NCI-H748 treated with DMSO at 0.1 percent for 48 hours (cell line): ENCODE measurements around the gene MYO1D.
A peak's percentile ranks its signal among the peaks of the same experiment; 100 is the strongest.
"Not testable (repeated sequence)": the region's sequence is repeated elsewhere in the genome, so short reads cannot be mapped to it uniquely, and the experiment has no call there.

Source experiments
- DNase-seq: peaks from one replicate; lab custom pipeline; 2025; lab: John Stamatoyannopoulos, UW

The MYO1D gene

DNA sequence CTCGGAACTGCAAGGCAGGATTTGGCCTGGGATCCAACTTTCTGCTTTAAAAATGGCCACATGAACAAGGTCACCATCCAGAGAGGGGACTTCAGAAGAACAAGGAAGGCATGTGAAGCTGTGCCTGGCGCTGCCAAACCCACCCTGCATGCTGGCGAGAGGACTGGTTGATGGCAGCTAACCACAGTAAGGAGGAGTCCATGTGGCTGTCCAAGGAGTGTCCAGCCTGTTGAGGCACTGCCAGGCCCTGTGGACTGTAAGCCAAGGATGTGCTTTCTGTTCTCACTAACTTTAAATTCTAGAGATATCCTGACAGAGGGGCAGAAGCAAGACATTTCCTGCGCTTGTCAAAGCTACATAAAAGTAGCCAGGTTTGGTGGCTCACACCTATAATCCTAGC is 349.8 kb downstream of the MYO1D start:
- no peak for DNase-seq

DNA sequence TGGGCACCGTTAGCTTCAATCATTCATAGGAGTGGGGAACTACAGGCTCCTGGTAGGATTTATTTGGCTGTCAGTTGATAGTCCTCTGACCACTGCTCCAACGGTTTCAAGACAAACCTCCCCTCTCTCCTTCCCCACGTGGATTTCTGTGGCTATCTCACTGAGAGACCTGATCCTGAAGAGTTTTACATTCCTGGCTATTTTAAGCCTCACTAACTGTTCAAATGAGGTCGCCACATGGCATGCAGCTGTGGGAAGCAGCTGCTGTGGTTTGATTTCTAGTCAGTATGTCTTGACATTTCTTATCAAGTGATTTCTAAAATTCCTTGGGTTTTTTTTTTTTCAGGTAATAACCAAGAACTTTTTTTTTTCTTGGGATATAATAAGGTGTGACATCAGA is 351.8 kb downstream of the MYO1D start:
- DNase-seq: no peak

DNA sequence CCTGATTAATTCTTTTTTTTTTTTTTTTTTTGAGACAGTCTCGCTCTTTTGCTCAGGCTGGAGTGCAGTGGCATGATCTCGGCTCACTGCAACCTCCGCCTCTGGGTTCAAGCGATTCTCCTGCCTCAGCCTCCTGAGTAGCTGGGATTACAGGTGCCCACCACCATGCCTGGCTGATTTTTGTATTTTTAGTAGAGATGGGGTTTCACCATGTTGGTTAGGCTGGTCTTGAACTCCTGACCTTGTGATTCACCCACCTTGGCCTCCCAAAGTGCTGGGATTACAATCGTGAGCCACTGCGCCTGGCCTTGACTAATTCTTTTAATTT is 352.4 kb downstream of the MYO1D start:
- DNase-seq: not testable (repeated sequence)

DNA sequence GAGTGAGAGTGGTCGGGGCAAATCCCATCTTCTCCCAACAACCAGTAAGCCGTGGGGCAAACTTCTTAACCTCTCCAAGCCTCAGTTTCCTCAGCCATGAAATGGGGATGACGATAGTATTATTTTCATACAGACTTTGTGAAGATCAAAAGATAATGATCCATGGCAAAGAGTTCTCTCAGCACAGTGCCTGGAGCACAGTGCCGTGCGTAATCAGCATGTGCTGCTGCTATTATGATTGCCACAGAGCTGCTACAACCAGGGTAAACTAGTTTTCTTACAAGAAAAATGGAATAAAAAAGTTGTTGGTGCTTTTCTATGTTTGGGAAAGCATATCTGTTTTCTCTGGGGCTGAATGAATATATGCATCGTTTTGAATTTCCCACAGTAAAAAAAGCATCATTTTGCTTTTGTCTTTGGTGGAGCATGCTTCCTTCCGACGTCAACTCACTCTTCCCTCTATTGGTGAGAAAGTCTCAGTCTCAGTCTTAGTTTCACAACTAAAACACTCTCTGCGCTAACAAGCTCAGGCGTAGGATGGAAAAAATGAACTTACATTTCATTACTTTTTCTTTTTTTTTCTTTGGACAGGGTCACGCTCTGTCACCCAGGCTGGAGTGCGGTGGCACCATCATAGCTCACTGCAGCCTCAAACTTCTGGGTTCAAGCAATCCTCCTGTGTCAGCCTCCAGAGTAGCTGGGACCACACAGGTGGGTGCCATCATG is 352.9 kb downstream of the MYO1D start:
- no peak for DNase-seq

DNA sequence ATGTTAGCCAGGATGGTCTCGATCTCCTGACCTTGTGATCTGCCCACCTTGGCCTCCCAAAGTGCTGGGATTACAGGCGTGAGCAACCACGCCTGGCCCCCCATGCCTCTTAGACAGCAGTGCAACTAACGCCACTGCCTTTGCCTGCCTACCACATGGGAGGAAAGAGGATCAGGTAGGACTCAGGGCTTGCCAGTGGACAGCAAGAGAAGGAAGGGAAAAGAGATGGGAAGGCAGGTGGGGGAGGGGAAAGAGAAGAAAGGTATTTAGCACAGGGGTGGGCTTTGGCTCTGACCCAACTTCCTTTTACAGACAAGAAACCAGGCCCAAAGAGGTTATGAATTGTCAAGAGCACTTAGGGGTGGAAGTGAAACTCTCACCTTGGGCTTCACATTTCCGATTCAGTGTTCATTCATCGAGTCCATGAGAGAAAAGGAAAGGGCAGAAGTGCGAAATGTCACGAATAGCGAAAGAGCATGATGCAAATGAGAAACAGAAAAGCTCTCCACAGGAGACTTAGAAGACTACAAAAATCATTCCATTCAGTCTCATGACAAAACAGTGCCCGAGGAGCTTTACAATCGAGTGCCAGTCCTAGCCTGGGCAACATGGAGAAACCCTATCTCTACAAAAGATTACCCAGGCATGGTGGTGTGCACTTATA is 353.8 kb downstream of the MYO1D start:
- no peak for DNase-seq

DNA sequence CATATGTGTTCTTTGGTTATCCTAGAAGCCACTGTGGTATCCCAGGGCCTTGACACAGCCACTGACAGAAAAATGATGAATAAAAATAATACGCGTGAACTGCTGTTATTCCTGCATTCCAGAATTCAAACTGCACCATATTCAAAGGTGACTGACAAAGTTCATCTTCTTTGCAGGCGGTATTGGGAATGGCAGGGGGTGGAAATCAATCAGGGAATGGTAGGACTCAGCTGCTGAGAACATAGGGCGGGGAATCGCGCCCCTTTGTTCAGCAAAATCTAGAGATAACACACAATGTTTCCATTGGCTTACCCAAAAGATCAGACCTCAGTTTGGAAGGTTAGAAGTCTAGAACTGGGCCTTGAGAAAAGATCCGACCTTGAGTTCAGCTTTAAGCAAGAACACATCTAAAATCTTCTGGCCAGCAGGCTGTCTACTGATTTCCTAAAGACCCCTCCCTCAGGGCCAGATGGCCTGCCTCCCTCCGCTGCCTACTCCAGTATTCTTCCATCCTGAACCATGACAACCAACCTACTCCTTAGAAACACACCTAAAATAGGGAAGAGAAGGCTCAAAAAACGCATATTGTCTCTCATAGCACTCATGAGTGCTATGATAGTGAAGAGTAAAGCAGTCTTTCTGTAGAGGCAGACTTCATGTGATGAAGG is 356.1 kb downstream of the MYO1D start:
- no peak for DNase-seq

DNA sequence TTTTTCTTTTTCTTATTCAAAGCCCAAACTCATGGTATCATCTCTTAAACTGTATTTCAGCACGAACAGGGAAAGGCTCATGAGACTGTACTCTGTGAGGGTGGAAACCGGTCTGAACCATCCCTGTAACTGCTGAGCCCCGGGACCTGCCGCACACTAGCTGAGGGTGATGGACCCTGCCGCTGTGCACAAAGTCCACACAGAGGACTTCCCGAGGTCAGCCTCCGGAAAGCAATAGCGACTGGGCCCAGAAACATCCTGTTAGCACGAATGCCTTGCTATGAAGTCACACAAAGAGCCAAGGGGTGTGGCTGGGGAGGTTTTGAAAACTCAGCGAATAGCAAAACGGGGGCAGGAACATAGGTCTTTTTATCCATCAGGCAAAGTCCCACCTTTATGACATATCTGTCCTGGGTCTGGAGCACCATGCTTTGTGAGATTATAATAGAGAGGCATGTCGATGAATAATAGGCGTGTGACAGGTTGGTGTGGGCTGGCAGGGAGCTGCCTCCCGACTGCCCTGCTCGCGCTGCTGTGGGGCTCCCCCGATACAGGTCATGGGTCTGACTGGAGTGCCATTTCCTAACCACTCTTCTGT is 356.7 kb downstream of the MYO1D start:
- DNase-seq: peak; percentile 86

DNA sequence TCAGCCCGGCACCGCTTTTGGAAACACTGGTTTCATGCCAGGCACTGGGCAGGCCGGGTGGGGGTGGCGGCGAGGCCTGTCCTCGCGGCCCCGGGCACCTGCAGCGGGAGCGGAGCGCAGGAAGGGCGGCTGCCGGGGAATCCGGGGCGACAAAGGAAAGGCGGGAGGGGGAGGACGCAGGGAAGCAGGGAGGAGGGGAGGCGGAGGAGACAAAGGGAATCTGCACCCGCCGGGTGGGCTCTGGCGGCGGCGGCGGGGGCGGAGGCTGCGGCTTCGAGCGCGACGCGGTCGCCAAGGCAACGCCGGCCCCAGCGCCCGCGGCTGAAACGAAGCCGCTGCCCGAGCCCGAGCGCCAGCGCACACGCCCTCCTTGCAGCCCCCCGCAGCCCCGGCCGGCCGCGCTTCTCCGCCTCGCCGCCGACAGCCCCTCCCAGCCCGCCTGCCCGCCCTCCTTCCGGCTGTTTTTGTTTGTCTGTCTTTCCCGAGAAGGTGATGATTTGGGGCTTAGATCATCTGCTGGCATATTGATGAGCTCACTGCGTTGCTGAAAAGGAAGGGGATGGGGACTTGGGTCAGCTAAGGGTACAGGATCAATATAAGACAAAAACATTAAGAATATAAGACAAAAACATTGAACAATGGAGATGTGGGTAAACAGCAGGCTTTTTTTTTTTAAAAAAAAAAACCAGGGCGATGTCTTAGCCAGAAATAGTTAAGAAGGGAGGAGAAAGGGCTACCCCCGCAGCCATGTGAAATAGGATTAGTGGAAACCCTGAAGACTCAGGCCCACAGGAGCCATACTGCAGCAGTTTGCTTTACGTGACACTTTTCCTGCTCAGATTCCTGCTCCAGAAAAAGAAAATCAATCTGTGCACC is 357.5 kb downstream of the MYO1D start:
- peak; percentile 93 for DNase-seq

DNA sequence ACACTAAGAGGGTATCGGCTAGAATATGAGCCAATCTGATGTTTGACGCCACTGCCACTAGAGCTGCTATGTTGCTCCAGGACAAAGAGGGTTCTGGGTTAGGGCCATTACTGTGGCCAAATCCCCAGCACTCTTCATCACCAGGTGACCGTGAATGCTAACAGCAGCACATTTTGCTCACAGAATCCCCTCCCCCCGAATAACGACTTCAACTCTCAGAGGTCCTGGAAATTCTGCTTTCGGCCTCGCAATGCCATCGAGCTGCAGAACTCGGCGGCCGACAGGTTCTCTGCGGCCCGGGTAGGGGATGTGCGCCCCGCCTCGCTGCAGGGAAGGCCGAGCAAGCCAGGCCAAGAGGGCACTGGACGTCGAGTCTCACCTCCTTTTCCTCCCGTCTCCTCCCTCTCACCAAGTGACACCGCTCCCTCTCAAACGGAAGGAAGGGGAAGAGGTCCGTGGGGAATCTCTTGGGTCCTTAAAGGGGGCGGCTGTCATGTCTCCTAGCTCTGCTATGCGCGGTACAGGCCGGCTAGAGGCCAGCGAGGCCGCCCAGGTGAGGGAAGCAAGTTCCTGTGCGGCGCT is 358.2 kb downstream of the MYO1D start:
- DNase-seq: no peak

DNA sequence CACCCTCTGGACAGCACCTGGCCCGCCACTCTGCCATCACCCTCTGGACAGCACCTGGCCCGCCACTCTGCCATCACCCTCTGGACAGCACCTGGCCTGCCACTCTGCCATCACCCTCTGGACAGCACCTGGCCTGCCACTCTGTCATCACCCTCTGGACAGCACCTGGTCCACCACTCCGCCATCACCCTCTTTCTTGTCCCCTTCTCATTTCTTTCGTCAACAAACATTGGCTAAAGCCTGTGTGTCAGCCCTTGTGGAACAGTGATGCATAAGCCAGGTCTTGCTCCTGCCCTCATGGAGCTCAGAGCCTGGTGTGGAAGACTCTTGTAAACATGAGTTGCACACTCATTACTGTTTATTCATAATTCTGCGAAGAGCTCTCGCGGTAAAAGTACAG is 358.9 kb downstream of the MYO1D start:
- DNase-seq: no peak

DNA sequence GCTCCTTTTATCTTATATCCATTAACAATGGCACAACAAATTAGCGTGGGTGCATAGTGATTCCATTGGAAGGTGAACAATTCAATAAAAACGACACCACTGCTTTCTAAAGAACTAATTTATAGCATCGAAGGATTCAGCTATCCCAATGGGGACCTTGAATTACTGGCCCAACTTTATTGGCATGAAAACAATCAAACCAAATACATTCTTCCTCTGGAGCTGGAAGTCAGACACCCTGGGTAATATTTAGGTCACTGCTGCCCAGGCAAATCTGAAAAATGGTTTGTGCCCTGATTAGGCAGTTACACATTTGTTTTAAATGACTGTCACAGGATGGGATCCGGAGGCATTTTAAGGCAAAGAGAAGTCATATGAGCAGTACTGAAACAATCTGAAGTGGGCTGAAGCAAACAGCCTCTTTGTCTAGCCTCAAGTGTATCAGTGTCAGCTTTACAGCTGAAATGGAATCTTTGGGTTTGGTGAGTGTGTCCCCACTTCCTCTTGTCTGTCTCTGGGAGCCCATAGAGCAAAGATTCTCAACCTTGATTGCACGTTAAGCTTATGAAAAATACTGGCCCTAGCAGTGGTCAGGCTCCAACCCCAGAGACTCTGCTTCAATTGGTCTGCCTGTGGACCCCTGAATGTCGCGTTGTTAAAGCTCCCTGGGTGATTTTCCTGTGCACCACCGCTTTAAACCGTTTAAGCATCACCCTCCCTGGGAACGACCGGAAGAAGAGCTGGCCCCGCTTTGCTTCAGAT is 359.8 kb downstream of the MYO1D start:
- DNase-seq: no peak

DNA sequence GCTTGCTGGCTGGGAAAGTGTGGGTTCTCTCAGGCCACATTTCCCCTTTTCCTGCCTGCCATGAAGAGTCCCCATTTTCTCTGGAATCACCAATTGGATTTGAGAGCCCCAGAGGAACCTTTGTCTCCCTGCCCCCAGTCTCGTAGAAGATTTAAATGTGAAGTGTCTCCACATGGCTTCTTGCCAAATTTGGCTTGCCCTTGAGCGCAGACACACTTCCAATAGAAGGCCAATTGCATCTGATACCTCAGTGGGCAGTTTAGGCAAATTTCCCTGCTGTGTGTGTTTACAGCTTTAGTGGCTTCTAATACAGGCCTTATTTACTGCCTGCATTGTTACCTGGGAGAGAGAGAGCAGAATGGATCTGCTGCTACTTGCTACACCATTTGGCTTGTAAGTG is 360.5 kb downstream of the MYO1D start:
- DNase-seq: peak; percentile 77

DNA sequence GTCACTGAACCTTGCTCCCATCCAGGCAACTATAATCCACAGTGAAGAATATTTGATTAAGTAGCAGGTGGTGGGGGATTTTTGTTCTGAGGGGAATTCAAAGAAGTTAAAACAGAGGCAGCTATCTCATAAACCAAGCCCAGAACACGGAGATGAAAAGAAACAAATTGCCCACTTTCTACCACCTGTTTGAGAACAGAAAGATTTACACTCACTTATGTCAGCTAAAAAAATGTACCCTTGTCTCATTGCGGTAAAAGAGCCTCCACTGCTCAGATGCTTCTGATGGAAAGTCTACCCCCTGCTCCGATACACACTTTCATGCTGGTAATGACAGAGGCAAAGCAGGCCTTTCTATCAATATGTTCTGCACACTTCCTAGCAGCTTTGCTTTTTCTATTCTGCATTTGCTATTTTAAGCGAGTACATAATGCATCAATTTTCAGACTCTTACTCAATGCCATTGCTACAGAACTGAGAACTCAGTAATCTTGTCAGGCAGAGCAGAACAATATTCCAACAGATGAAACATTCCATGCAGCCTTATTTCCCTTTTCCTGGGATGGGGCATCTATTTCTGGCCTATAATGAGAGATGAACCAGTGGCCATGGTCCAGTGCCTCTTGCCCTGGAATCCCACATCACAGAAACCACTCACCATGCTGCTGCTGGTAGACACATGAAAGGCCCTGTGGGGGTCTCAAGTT is 361.1 kb downstream of the MYO1D start:
- no peak for DNase-seq

DNA sequence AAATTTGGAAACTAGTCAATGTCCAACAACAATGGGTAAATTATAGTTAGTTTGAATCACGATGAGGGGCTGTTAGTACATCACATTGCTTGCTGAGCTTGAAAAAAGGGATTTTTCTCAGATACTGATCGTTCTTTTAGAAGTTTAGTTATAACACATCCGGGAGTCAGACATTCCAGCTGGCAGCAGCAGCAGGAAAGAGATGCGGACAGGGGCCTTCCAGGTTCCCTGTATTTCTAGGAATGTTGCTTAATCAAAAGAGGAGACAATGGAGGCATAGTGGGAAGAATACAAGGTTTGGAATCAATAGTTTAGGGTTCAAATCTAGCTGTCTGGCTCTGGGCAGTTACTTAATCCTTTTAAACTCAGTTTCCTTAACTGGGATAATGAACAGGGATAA is 362.3 kb downstream of the MYO1D start:
- DNase-seq: no peak

DNA sequence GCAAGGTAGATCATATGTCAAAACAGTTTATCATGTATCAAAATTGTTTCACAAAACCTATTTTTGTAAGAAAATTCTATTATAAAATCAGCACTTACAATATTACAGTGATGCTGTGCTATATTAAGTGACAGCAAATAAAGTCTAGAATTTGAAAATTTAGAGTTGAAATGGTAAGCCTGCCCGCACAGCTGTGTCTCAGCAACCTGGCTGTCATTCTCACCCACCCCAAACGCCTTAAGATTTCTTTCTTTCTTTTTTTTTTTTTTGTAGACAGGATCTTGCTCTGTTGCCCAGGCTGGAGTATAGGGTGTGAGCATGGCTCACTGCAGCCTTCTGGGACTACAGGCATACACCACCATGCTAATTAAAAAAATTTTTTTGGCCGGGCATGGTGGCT is 363.3 kb downstream of the MYO1D start:
- DNase-seq: no peak

DNA sequence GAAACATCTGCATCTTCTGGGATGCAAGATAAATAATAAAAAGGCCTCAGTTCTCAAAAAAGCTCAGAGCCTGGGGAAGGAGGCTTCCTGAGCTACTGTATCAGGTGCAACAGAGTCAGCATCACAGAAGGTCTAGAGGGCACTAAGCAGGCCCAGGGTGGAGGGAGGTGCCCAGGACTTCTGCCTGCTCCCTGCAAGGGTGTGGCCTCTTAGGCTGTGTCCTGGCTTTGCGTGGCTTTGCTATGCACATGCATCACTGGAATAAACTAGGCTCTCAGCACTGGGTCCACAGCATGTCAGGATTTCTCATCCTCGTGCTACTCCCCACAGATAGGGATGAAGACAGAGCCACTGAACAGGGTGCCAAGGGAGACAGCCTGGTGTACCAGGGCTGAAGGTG is 364.6 kb downstream of the MYO1D start:
- DNase-seq: no peak

DNA sequence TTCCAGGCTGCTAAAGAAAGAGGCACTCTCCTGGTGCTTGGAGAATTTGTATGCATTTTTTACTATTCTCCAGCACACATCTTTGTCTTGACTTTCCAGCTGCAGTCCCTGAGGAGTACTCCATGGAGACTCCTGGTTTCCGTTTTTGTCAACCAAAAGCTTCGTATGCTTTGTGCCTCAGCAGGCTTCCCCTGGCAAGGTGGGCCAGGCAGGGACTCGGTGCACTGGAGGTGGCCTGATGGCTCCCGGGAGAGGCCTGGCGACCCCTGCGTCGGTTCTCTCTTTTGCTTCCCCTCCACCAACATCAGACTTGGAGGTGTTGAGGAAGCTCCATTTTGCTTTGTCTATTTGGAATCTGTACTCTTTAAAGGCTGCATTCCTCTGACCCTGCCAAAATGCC is 366.5 kb downstream of the MYO1D start:
- DNase-seq: no peak

DNA sequence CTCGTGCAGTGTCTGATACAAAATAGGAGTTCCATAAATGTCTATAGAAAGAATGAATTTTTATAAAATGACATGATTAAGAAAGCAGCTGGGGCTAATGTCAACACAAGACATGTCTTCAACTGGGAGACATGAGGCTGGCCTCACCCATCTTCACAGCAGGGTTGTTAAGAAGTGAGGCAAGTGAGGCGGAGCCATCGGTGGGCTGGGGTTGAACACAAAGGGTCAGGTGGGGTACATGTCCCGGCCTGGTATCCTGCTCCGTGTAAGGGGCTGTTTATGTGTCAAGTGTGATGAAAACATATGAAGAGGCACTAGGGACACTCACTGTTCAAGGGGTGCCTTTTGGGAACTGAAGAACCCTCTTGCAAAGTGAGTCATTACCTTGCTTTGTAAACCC is 368.0 kb downstream of the MYO1D start:
- no peak for DNase-seq

DNA sequence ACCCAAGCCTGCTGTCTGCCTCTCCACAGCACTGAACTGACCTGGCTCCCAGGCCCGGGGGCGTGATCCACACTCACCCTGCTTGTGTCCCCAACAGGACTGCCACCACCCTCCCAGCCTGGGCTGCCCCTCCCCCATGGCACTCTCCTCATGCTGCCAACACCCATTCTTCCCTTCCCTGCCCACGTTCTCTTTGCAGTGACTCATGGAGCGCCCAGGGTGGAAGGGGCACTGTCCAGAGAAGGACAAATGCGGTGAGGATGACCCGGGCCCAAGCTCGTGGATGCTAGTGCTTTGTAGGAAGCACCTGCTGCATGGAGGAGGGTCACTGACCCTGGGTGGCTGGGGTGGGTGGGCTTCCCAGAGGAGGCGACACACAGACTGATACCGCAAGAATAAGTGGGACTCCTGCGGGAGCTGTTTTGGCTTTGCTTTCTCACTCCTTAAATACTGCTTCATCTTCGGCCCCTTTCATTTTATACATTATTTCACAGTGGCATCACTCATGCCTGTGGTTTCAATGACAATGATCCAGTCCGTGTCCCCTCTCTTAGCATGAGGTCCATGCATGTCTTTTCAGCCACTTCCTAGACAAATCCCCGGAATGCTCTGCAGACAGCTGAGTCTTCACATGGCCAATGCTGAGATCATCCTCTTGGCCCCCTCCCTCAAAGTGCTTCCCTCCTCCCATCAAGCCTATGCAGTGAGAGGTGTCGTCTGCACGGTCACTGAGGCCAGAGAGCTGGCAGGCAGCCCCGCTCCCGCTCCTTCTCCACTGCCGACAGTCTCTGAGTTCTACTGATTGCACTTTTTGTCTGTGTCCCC is 372.5 kb downstream of the MYO1D start:
- no peak for DNase-seq
